Stomach (tissue), 4 donors: ENCODE measurements around the gene PRPF19.

Experiments used
- EP300 ChIP-seq: sonication (generic); formaldehyde crosslinking; IDR thresholded peaks from one replicate; pipeline ENCODE4 v1.6.1; 2017; ENCODE audit warnings: antibody characterized with exemption
- POLR2A ChIP-seq, 4 donors: fragments of 450-650 bp; IDR thresholded peaks; one replicate each; pipeline ENCODE4 v1.6.1; 2016; ENCODE audit warnings: antibody characterized with exemption in 4 of 4, control low read depth in 2 of 4, mild to moderate bottlenecking in 1 of 4, moderate library complexity in 1 of 4
- POLR2AphosphoS5 ChIP-seq, 3 donors: sonication (generic); formaldehyde crosslinking; IDR thresholded peaks; one replicate each; pipeline ENCODE4 v1.6.1; 2016; ENCODE audit warnings: antibody characterized with exemption in 3 of 3
- TF ChIP-seq, protein P1 (sequence below), 7 experiments: fragments of 450-650 bp in 4 of 7; fragments of 200-600 bp in 3 of 7; sonication (generic) in 3 of 7; IDR thresholded peaks; one replicate each; pipeline ENCODE4 v1.5.1; 2016 to 2019; ENCODE audit warnings: antibody characterized with exemption in 7 of 7, control low read depth in 2 of 7, mild to moderate bottlenecking in 1 of 7

DNA sequence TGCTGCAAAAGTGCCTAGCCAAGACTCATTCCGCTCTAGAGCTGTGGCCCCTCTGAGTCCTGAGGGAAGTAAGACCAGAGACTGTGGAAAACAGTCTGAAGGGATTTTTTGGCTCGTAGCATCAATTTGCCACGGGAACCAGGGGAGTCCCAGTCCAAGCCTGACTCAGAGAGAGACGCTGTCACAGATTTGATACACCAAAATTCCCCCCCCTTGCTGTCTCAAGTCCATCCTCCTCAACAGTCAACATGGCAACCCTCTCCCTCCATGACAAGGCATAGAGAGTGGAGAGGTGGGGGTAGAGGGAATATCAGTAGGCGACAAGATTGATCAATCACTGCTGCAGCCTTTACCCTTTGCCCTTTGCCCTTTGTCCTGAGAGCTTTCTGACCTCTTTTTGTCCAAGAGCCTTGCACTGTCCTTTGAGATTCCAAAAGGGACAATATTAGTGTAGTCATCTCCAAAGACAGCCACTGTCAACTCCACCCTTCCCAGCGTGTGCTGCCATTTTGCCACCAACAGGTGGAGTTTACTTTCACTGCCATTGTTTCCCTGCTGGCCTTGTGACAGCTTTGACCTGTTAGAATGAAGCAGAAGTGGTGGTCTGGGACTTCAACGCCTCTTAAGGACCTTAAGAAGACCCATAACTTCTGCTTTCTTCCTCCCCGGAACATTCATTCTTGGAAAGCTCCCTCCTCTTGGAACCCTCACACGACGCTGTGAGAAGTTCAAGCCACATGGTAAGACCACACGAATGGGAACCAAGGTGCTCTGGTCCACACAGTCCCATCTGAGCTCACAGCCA, 38.3 kb upstream of the PRPF19 start:
- TF ChIP-seq, protein P1, sequence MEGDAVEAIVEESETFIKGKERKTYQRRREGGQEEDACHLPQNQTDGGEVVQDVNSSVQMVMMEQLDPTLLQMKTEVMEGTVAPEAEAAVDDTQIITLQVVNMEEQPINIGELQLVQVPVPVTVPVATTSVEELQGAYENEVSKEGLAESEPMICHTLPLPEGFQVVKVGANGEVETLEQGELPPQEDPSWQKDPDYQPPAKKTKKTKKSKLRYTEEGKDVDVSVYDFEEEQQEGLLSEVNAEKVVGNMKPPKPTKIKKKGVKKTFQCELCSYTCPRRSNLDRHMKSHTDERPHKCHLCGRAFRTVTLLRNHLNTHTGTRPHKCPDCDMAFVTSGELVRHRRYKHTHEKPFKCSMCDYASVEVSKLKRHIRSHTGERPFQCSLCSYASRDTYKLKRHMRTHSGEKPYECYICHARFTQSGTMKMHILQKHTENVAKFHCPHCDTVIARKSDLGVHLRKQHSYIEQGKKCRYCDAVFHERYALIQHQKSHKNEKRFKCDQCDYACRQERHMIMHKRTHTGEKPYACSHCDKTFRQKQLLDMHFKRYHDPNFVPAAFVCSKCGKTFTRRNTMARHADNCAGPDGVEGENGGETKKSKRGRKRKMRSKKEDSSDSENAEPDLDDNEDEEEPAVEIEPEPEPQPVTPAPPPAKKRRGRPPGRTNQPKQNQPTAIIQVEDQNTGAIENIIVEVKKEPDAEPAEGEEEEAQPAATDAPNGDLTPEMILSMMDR (IDR thresholded peaks at IDR 0.05): no peak
- TF ChIP-seq POLR2A (IDR thresholded peaks at IDR 0.05) (no peak), EP300 (no peak), POLR2AphosphoS5 (IDR thresholded peaks at IDR 0.05) (no peak)
